Liver (tissue), 3 donors: Measurements from ENCODE around the gene GBGT1.

Experiments
- ATF3 ChIP-seq: IDR thresholded peaks from 2 replicates; pipeline ENCODE4 v1.6.1; 2016; ENCODE audit warnings: antibody characterized with exemption
- CTCF ChIP-seq: fragments of 150-350 bp; IDR thresholded peaks from 2 replicates; pipeline ENCODE4 v1.5.1; 2017; ENCODE audit warnings: improper control_type of control experiment, low read depth, low read length; ENCODE audit not compliant: missing input control
- FOXA1 ChIP-seq: IDR thresholded peaks from 2 replicates; pipeline ENCODE4 v1.6.1; 2016; ENCODE audit warnings: antibody characterized with exemption
- GABPA ChIP-seq, 2 donors: IDR thresholded peaks in 1 of 2; conservative IDR thresholded peaks in 1 of 2; 2 replicates each; pipeline ENCODE4 v1.6.1; 2016; ENCODE audit warnings: antibody characterized with exemption in 2 of 2, mild to moderate bottlenecking in 1 of 2, moderate library complexity in 1 of 2
- HNF4A ChIP-seq, 2 donors: conservative IDR thresholded peaks; 2 replicates each; pipeline ENCODE4 v1.6.1; 2016; ENCODE audit warnings: antibody characterized with exemption in 2 of 2, mild to moderate bottlenecking in 2 of 2
- JUND ChIP-seq, 2 donors: IDR thresholded peaks; 2 replicates each; pipeline ENCODE4 v1.6.1; 2016; ENCODE audit warnings: antibody characterized with exemption in 2 of 2
- MAX ChIP-seq: IDR thresholded peaks from 2 replicates; pipeline ENCODE4 v1.6.1; 2016; ENCODE audit warnings: antibody characterized with exemption
- RAD21 ChIP-seq, 2 donors: IDR thresholded peaks; 2 replicates each; pipeline ENCODE4 v1.6.1; 2016; ENCODE audit warnings: antibody characterized with exemption in 2 of 2, mild to moderate bottlenecking in 2 of 2
- REST ChIP-seq: IDR thresholded peaks from 2 replicates; pipeline ENCODE4 v1.6.1; 2016; ENCODE audit warnings: antibody characterized with exemption, mild to moderate bottlenecking
- SP1 ChIP-seq: IDR thresholded peaks from 2 replicates; pipeline ENCODE4 v1.6.1; 2018; ENCODE audit warnings: antibody characterized with exemption, mild to moderate bottlenecking
- TAF1 ChIP-seq: conservative IDR thresholded peaks from 2 replicates; pipeline ENCODE4 v1.6.1; 2016; ENCODE audit warnings: antibody characterized with exemption, mild to moderate bottlenecking
- ZBTB33 ChIP-seq: IDR thresholded peaks from 2 replicates; pipeline ENCODE4 v1.6.1; 2016; ENCODE audit warnings: antibody characterized with exemption
- donor health status: healthy.
- donor health status: healthy.

- TF ChIP-seq CTCF (no peak), ATF3 (no peak), REST (no peak), MAX (no peak), HNF4A (conservative IDR thresholded peaks at IDR 0.05) (no peak), JUND (IDR thresholded peaks at IDR 0.05) (no peak), FOXA1 (no peak), ZBTB33 (no peak), RAD21 (IDR thresholded peaks at IDR 0.05) (no peak), GABPA (IDR thresholded peaks at IDR 0.05 in 1 of 2, conservative IDR thresholded peaks at IDR 0.05 in 1 of 2) (no peak), SP1 (no peak), TAF1 (no peak)
Measured at GRCh38 chr9:133111808-133112662, 51.7 kb downstream of the GBGT1 start.
